GDM1 (cell line): ENCODE results near the gene HUS1B.

ENCODE experiments used
- DNase-seq: peaks from one replicate; lab custom pipeline; 2025; lab: John Stamatoyannopoulos, UW

Gene HUS1B

GRCh38 chr6:621931-622330, 35.0 kb downstream of the HUS1B start:
- no peak for DNase-seq

GRCh38 chr6:620950-621349, 36.0 kb downstream of the HUS1B start:
- no peak for DNase-seq

DNA sequence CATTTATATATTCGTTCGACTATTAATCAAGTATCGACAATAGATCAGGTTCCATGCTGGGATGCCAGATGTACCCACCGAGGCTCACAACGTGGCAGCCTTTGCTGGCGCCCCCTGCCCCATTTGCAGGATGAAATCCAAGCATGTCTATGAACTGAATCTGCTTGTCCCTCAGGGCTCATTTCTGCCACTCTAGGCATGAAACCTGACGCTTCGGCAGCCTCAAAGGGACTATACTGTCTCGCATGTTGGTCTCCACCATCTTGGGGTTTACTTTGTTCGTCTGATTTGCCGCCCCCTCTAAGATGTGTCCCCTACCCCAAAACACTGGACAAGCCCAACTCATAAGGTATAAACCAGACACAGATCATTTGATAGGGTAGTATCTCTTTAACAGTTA, 36.7 kb downstream of the HUS1B start:
- no peak for DNase-seq

- no peak for DNase-seq
These were observed 39.3 kb downstream of the HUS1B start for GRCh38 chr6:617456-618100.

DNA sequence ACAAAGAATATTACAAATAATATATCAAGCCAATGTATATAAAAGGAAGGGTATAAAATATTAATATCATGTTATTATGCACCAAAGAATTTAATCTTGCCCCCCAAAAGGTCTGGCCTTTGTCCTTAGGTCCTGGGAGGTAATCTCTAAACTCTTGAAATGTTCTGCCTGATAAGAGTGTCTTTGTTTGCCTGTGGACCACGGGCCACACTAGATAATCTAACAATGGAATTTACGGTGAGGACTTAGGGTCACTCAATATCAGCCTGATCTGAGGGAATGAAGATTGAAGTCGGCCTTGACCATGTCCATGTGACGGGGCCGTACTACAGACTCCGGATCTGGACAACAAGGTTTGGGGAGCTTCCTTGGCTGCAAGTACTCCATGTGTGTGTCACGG, 42.9 kb downstream of the HUS1B start:
- DNase-seq: no peak

DNA sequence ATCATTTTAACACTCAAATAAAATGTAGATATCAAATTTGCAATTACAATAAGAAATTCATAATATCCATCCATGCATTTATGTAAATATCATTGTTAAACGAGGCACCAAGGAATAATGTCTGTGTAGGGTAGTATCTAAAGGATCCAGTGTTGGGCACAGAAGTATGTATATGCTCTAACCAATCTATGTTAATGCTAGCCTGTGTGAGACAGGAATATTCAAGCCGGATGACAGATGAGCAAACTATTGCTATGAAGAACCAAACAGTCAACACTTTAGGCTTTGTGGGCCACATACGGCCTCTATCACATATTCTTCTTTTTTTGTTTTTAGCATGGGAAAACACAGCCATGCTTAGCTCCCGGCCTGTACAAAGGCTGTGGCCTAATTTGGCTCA, 45.0 kb downstream of the HUS1B start:
- no peak for DNase-seq

GRCh38 chr6:610882-611281, 46.0 kb downstream of the HUS1B start:
- peak; percentile 6 for DNase-seq

GRCh38 chr6:609905-610304, 47.0 kb downstream of the HUS1B start:
- DNase-seq: no peak

GRCh38 chr6:606829-607379, 50.0 kb downstream of the HUS1B start:
- no peak for DNase-seq
